ENCODE results near the gene CITED4.
A peak's percentile ranks its signal among the peaks of the same experiment; 100 is the strongest.

CITED4 gene

GRCh38 chr1:40886318-40887011 lies 24.3 kb upstream of the CITED4 start:
- no peak for DNase-seq (ENCODE audit: low read depth, low spot score)

GRCh38 chr1:40884055-40884795 lies 22.1 kb upstream of the CITED4 start:
- peak; percentile 46 for DNase-seq (ENCODE audit: low read depth, low spot score)

GRCh38 chr1:40880813-40881549 lies 18.8 kb upstream of the CITED4 start:
- no peak for DNase-seq (ENCODE audit: low read depth, low spot score)

- no peak for DNase-seq (ENCODE audit: low read depth, low spot score)
These were observed 17.5 kb upstream of the CITED4 start for GRCh38 chr1:40879482-40880175.

GRCh38 chr1:40878906-40879305 lies 16.7 kb upstream of the CITED4 start:
- DNase-seq (ENCODE audit: low read depth, low spot score): no peak

GRCh38 chr1:40877698-40878097 lies 15.5 kb upstream of the CITED4 start:
- no peak for DNase-seq (ENCODE audit: low read depth, low spot score)

- no peak for DNase-seq (ENCODE audit: low read depth, low spot score)
These were observed 14.7 kb upstream of the CITED4 start for GRCh38 chr1:40876891-40877290.

GRCh38 chr1:40876436-40876761 lies 14.2 kb upstream of the CITED4 start:
- no peak for DNase-seq (ENCODE audit: low read depth, low spot score)

- DNase-seq (ENCODE audit: low read depth, low spot score): no peak
These were observed 11.8 kb upstream of the CITED4 start for GRCh38 chr1:40873863-40874472.

- DNase-seq (ENCODE audit: low read depth, low spot score): no peak
These were observed 10.1 kb upstream of the CITED4 start for GRCh38 chr1:40872276-40872675.

GRCh38 chr1:40870135-40870728 lies 8.1 kb upstream of the CITED4 start:
- no peak for DNase-seq (ENCODE audit: low read depth, low spot score)

- DNase-seq (ENCODE audit: low read depth, low spot score): no peak
These were observed 6.0 kb upstream of the CITED4 start for GRCh38 chr1:40868051-40868723.

- peak; percentile 47 for DNase-seq (ENCODE audit: low read depth, low spot score)
These were observed 749 bp downstream of the CITED4 start for GRCh38 chr1:40861224-40862003.

GRCh38 chr1:40860706-40861223 lies 1.4 kb downstream of the CITED4 start:
- DNase-seq (ENCODE audit: low read depth, low spot score): no peak

GRCh38 chr1:40858856-40859416 lies 3.2 kb downstream of the CITED4 start:
- no peak for DNase-seq (ENCODE audit: low read depth, low spot score)

- DNase-seq (ENCODE audit: low read depth, low spot score): no peak
These were observed 4.4 kb downstream of the CITED4 start for GRCh38 chr1:40857737-40858136.

GRCh38 chr1:40856656-40857302 lies 5.4 kb downstream of the CITED4 start:
- DNase-seq (ENCODE audit: low read depth, low spot score): no peak

GRCh38 chr1:40856116-40856515 lies 6.0 kb downstream of the CITED4 start:
- no peak for DNase-seq (ENCODE audit: low read depth, low spot score)

- peak; percentile 43 for DNase-seq (ENCODE audit: low read depth, low spot score)
These were observed 6.7 kb downstream of the CITED4 start for GRCh38 chr1:40855513-40855912.

All from ELF-1 (cell line).